ENCODE results near the gene GPATCH4.

The GPATCH4 gene

DNA sequence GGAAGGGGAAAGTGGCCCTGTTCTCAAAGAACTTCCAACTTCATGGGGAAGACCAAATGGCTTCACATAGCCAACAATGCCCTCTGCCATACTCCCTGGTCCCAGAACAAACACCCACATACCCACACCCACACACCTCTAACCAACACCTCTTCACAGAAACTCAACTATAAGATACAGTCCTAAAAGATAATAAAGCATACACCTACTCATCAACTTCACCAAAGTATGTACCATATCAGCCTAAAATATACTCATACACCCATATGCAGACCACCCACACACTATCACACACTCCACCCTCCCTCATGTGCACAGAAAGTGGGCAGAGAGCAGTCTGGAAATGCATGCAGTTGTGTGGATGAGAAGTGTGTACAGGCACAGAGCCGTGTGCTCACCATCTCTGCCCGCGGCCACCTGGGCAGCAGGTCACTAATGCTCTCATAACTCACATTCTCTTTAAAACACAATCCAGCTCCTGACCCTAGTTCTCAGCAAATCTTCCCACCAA, 56.6 kb downstream of the GPATCH4 start:
- DNase-seq, result no peak

All from NCI-H2081 (cell line).